Activated CD4-positive, alpha-beta T cell treated with anti-CD3 and anti-CD28 coated beads, Interleukin-2, amount 50 U/mL, for 4 hours (primary cell): ENCODE measurements around the gene TMPRSS2.
"Not testable (repeated sequence)": the region's sequence is repeated elsewhere in the genome, so short reads cannot be mapped to it uniquely, and the experiment has no call there.

ENCODE experiments used
- DNase-seq, 2 experiments: peaks; one replicate each; pipeline ENCODE4 v3.0.0-alpha.2; 2020

Gene TMPRSS2

DNA sequence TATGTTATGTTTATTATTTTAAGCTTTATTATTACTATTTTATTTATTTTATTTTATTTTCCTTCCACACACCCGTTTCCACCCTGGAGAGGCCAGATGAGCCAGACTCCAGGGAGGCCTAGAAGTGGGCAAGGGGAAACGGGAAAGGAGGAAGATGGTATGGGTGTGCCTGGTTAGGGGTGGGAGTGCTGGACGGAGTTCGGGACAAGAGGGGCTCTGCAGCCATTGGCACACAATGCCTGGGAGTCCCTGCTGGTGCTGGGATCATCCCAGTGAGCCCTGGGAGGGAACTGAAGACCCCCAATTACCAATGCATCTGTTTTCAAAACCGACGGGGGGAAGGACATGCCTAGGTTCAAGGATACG lies 82.4 kb downstream of the TMPRSS2 start:
- DNase-seq, result no peak

DNA sequence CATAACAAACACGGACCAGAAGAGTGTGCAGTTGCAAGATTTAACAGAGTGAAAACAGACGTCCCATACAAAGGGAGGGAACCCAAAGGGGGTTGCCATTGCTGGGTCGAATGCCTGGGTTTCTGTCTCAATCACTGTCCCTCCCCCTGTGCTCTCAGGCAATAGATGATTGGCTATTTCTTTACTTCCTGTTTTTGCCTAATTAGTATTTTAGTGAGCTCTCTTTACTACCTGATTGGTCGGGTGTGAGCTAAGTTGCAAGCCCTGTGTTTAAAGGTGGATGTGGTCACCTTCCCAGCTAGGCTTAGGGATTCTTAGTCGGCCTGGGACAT lies 84.7 kb downstream of the TMPRSS2 start:
- not testable (repeated sequence) for DNase-seq

DNA sequence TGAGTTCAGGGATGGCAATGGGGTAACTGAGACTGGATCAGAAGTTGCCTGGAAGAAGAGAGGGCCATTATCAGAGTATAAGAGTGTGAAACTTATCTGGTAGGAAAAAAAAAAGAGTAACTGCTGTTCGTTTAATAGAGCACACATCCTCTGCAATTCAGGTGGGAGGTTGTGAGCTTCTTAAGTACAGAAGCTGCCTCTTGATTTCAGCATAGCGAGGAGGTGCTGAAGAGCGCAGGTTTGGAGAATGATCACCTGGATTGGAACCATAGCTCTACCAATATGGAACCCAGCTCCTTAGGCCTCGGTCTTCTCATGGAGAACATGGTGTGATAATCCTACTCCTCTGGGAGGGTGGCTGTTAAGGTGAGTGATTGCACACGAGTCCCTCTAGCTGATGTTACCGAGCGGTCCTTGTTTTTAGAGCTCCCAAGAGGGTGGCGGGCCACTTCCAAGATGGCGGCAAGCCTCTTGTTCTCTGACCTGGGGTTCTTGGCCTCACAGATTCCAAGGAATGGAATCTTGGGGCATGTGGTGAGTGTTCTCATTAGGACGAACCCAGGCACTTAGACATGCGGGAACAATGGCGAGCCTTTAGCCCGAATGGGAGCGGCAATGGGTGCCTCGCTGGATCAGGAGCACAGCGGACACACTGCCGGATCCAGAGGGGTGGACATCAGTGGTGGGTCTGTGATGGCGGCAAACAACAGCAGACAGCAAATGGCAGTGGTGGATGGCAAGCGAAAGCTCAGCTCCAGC lies 85.2 kb downstream of the TMPRSS2 start:
- DNase-seq, result no peak

DNA sequence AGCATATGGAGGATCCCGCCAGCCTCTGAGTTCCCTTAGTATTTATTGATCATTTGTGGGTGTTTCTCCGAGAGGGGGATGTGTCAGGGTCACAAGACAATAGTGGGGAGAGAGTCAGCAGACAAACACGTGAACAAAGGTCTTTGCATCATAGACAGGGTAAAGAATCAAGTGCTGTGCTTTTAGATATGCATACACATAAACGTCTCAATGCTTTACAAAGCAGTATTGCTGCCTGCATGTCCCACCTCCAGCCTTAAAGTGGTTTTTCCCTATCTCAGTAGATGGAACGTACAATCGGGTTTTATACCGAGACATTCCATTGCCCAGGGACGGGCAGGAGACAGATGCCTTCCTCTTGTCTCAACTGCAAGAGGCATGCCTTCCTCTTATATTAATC lies 87.0 kb downstream of the TMPRSS2 start:
- not testable (repeated sequence) for DNase-seq

DNA sequence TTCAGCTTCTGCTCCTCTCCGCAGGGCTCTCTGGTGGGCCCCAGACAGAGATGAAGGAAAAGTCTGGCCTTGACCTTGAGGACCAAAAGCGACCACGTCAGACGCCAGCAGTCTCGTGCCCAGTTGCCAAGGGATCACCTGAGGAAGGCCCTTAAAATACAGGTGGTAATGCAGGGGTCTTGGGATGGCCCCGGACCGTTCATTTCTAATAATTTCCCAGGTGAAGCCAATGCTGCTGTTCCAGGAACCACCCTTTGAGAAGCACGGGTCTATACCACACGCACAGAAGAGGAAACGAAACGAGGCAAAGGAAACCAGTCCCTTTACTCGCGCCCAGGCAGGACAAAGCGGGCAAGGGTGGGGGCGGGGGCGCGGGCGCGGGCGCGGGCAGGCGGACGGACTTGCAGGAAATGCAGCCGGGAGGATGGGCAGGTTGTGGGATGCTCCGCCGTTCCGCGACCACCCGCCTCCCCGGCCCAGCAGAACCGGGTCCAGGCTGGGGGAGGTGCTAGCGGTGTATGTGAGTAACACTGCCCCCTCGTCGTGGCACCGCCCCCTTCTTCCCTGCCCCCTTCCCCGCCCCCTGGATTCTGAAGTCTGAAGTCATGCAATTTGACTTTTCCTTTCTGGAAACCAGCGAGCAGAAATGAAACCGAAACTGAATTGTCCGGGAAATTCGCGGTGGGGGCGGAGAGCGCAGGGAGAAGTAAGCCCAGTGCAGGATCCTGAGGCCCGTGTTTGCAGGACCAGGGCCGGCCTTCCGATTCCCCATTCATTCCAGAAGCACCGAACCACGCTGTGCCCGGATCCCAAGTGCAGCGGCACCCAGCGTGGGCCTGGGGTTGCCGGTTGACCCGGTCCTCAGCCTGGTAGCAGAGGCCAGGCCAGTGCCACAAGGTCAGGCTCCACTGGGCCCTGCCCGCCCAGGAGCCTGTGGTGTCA lies 87.8 kb downstream of the TMPRSS2 start:
- DNase-seq, result peak; percentile 51

DNA sequence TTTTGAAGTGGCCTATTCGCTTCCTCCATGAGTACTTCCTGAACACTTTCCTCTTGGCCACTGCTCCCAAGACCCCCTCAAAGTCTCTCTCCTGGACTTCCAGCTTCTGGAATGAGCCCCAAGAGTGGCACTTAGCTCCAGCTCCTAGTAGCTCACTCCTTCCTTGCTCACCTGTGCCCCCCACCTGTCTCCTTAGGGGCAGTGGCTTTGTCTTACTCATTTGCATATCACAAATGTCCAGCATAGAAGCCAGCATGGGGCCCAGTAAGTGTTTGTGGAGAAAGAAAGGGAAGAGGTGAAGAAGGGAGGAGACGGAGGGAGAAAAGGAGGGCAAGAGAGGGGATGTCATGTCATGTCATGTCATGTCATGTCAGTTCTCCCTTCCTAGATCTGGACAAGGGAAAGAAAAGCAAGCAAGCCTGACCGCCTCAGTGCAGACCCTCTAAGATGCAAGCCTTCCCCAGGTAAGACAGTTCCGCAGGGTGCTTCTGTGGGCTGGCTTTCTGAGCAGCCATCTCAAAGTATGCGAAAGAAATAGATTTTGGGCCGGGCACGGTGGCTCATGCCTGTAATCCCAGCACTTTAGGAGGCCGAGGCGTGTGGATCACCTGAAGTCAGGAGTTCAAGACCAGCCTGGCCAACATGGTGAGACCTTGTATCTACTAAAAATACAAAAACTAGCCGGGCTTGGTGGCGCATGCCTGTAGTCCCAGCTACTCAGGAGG lies 88.8 kb downstream of the TMPRSS2 start:
- no peak for DNase-seq

DNA sequence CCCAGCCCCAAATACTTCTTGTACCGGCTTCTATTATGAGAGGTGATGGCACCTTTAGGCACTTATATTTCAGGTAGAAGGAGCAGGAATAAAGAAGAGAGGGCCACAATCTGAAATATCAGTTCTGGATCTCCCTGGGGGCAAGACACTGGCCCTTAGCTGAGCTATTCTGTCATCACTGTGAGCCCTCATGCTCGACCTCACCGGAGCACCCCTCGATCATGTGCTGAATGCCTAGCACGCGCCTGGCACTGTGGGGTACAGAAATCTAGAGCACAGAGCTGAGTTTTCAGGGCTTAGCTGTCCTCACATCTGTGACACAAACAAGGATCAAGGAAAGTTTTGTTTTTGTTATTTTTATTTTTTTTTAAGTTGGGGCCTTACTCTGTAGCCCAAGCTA lies 89.6 kb downstream of the TMPRSS2 start:
- DNase-seq, result no peak

DNA sequence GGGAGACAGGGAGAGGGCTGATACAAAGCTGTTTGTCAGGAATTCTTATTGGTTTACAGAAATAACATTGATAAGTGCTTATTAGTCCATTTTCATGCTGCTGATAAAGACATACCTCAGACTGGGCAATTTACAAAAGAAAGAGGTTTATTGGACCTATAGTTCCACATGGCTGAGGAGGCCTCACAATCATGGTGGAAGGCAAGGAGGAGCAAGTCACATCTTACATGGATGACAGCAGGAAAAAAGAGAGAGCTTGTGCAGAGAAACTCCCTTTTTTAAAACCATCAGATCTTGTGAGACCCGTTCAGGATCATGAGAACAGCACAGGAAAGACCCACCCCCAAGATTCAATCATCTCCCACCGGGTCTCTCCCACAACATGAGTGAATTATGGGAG lies 90.5 kb downstream of the TMPRSS2 start:
- DNase-seq, result not testable (repeated sequence)
